K562 (cell line): ENCODE measurements around the gene LINS1. TPM values are rescaled to one million over a fixed set of nuclear protein-coding genes. Genes with fewer than 3 reads are reported as not detected.

ENCODE experiments used
- ATAC-seq: fragments of 200-7000 bp; cut with Tn5 transposase; 3 replicates; pipeline ENCODE4 v1.9.1; 2020; ENCODE audit warnings: moderate library complexity
- BruUV-seq: library from RNA; stranded (reverse); fragments of 400-500 nt; replicated peaks from 2 replicates; lab custom pipeline; 2021; lab: Mats Ljungman, UMichigan
- CTCF ChIA-PET: fragments of 300-600 bp; formaldehyde crosslinking; extraction: SDS; loops from one replicate; lab custom pipeline; 2021; ENCODE audit warnings: low intra/inter-chr PET ratio; lab: Yijun Ruan, JAX
- POLR2A ChIA-PET: fragments of 300-600, 350-650 bp; sonication (Branson Sonifier 250); formaldehyde crosslinking; extraction: SDS; loops from one replicate; lab custom pipeline; 2021; ENCODE audit warnings: antibody characterized with exemption, inconsistent platforms; lab: Yijun Ruan, JAX
- DNase-seq, 4 experiments: peaks; one replicate each; pipeline versions ENCODE4 v3.0.0 to v3.0.0-alpha.2; 2011 to 2018; ENCODE audit warnings: low spot score in 3 of 4, mixed read lengths in 3 of 4; ENCODE audit errors: extremely low read depth in 1 of 4
- FAIRE-seq: peaks from 2 replicates; lab custom pipeline; 2011; peaks lifted over from hg19 to GRCh38; lab: Jason Lieb, UNC
- H2AFZ ChIP-seq: 2 replicates; pipeline ENCODE4 v1.6.0; 2011; ENCODE audit warnings: low read depth, low read length, control low read depth, inconsistent platforms
- H3K27ac ChIP-seq: fragments of 200-600 bp; 3 replicates; pipeline ENCODE4 v1.8.0; 2011; ENCODE audit warnings: low read depth, mild to moderate bottlenecking, control low read depth, inconsistent platforms, low read length, moderate library complexity, mixed read lengths; ENCODE audit errors: extremely low read depth
- H3K27me3 ChIP-seq, 2 experiments: fragments of 300-600 bp in 1 of 2; 2 replicates in 1 of 2; 3 replicates in 1 of 2; pipeline versions ENCODE4 v1.6.0 to v1.8.0; 2011; ENCODE audit warnings: inconsistent platforms in 2 of 2, low read length in 2 of 2, mild to moderate bottlenecking in 1 of 2, mixed read lengths in 1 of 2, moderate library complexity in 1 of 2; ENCODE audit not compliant: control insufficient read depth in 2 of 2, insufficient read depth in 2 of 2
- H3K36me3 ChIP-seq: fragments of 300-600 bp; 3 replicates; pipeline ENCODE4 v1.8.0; 2011; ENCODE audit warnings: mild to moderate bottlenecking, low read length, inconsistent platforms; ENCODE audit not compliant: control insufficient read depth, insufficient read depth
- H3K4me1 ChIP-seq, 2 experiments: fragments of 200-600 bp in 1 of 2; replicated peaks in 1 of 2; 2 replicates in 1 of 2; 3 replicates in 1 of 2; pipeline versions ENCODE4 v1.5.1 to v1.8.0; 2011; ENCODE audit warnings: inconsistent platforms in 2 of 2, low read length in 2 of 2, mild to moderate bottlenecking in 1 of 2, mixed read lengths in 1 of 2, moderate library complexity in 1 of 2; ENCODE audit not compliant: control insufficient read depth in 2 of 2, insufficient read depth in 2 of 2
- H3K4me2 ChIP-seq: 2 replicates; pipeline ENCODE4 v1.6.1; 2011; ENCODE audit warnings: low read length, control low read depth, inconsistent platforms, mixed read lengths; ENCODE audit not compliant: insufficient read depth
- H3K4me3 ChIP-seq: fragments of 200-600 bp; sonication (generic), shearing (Covaris generic); 2 replicates; pipeline ENCODE4 v1.5.1; 2016; ENCODE audit warnings: control low read depth, inconsistent platforms
- H3K79me2 ChIP-seq: fragments of 200-600 bp; 3 replicates; pipeline ENCODE4 v1.8.0; 2011; ENCODE audit warnings: low read length, inconsistent platforms; ENCODE audit not compliant: control insufficient read depth, insufficient read depth
- H3K9ac ChIP-seq, 2 experiments: 2 replicates each; pipeline versions ENCODE4 v1.6.0 to v1.6.1; 2011; ENCODE audit warnings: low read depth in 2 of 2, low read length in 2 of 2, control low read depth in 1 of 2, inconsistent platforms in 1 of 2, mild to moderate bottlenecking in 1 of 2, mixed read lengths in 1 of 2; ENCODE audit not compliant: insufficient read depth in 1 of 2
- H3K9me1 ChIP-seq: one replicate; pipeline ENCODE4 v1.6.0; 2011; ENCODE audit warnings: inconsistent platforms, mild to moderate bottlenecking, low read length, moderate library complexity; ENCODE audit not compliant: control insufficient read depth, insufficient read depth
- H3K9me3 ChIP-seq: replicated peaks from 2 replicates; pipeline ENCODE4 v1.5.1; 2011; ENCODE audit warnings: low read depth, low read length, inconsistent platforms; ENCODE audit not compliant: control insufficient read depth, insufficient read depth
- H4K20me1 ChIP-seq: replicated peaks from 2 replicates; pipeline ENCODE4 v1.6.1; 2011; ENCODE audit warnings: low read length, inconsistent platforms, mixed read lengths; ENCODE audit not compliant: control insufficient read depth, insufficient read depth
- ETV1 ChIP-seq: fragments of 450-650 bp; conservative IDR thresholded peaks from 2 replicates; pipeline ENCODE4 v1.6.1; 2016; ENCODE audit warnings: missing genetic modification characterization, control low read depth, low read depth, missing compliant biosample characterization
- HES1 ChIP-seq: fragments of 450-650 bp; IDR thresholded peaks from 2 replicates; pipeline ENCODE4 v1.6.1; 2016; ENCODE audit warnings: low read depth, mild to moderate bottlenecking, moderate library complexity
- TFE3 ChIP-seq: fragments of 450-650 bp; formaldehyde crosslinking; IDR thresholded peaks from 2 replicates; pipeline ENCODE4 v1.4.0; 2020; ENCODE audit warnings: mild to moderate bottlenecking, mixed read lengths
- ZBTB11 ChIP-seq, 3 experiments: fragments of 200-800 bp in 1 of 3; fragments of 250-450 bp in 1 of 3; fragments of 450-650 bp in 1 of 3; sonication (Bioruptor Pico) in 1 of 3; sonication (Bioruptor generic) in 1 of 3; formaldehyde crosslinking in 1 of 3; IDR thresholded peaks; 2 replicates each; pipeline versions ENCODE4 v1.6.1 to v1.8.0; 2016 to 2022; ENCODE audit warnings: mild to moderate bottlenecking in 2 of 3, missing genetic modification characterization in 2 of 3, missing compliant biosample characterization in 1 of 3, moderate library complexity in 1 of 3
- WGBS: fragments of 100-300 bp; shearing (Covaris generic); methylation state at CpG from one replicate; pipeline ENCODE4 v1.1.6; 2016; ENCODE audit warnings: low coverage, mixed read lengths; ENCODE audit not compliant: insufficient coverage; ENCODE audit errors: missing lambda C conversion rate; 5-methylcytosine and 5-hydroxymethylcytosine counted together
- in situ Hi-C: fragments of 300-500 bp; cut with MboI; formaldehyde crosslinking; loops from 4 replicates; pipeline ENCODE4 v1.15.0; 2018; ENCODE audit warnings: inconsistent platforms, mixed read lengths
- intact Hi-C: fragments of 100-400 bp; cut with micrococcal nuclease; formaldehyde crosslinking; loops from 2 replicates; pipeline ENCODE4 v1.14.2; 2022
- polyA plus RNA-seq, 8 experiments: library from polyadenylated mRNA; depleted of rRNA in 4 of 8; stranded (reverse) in 5 of 8; unstranded in 3 of 8; fragments of >200 nt; fragmentation: Nextera tagmentation in 2 of 8; fragmentation: Illumina TruSeq in 1 of 8; extraction: Ambion mirVana in 2 of 8; extraction: Trizol in 1 of 8; gene quantifications; 2 replicates each; pipeline versions ENCODE4 v1.2.1 to v1.2.3, GENCODE V29; 2011 to 2014; ENCODE audit warnings: inconsistent platforms in 1 of 8, missing spikeins in 1 of 8
- total RNA-seq, 7 experiments: library from RNA; depleted of rRNA in 6 of 7; stranded (reverse); fragments of >200 nt in 6 of 7; fragmentation: Illumina TruSeq in 2 of 7; extraction: Trizol in 2 of 7; gene quantifications; 2 replicates each; pipeline versions ENCODE4 v1.2.1 to v1.2.3, GENCODE V29; 2011 to 2021; ENCODE audit warnings: low replicate concordance in 1 of 7
- TF ChIP-seq, protein P1 (sequence below): fragments of 450-650 bp; IDR thresholded peaks from 2 replicates; pipeline ENCODE4 v1.6.1; 2017; ENCODE audit warnings: antibody characterized with exemption, mild to moderate bottlenecking

Gene LINS1
- total and polyA plus RNA-seq, 9 of the 15 experiments (the other 6 are each of a cell fraction or from before 2014, with no cell fraction given), result 15.4 to 31.4 (median 24.6) TPM

GRCh38 chr15:100595964-100596363, 6.0 kb downstream of the LINS1 start:
- Histone ChIP-seq H3K27ac (peak overlapping the region; percentile 71), H2AFZ (peak overlapping the region; percentile 15; the same call in 1 of the 2 replicates), H3K4me3 (peak overlapping the region; percentile 22), H3K9me1 (no peaks in the 10 kb centered on the region), H3K36me3 (peaks cover 27% of the 10 kb centered on the region; the same call in 2 of the 3 replicates), H3K9me3 (no peaks in the 10 kb centered on the region), H3K4me2 (peak overlapping the region; percentile 70), H3K4me1 (peaks cover 8 to 41% of the 10 kb centered on the region in 2 experiments), H3K79me2 (peaks cover 100% of the 10 kb centered on the region), H3K9ac (peak overlapping the region; percentile 52 to 78; a peak in 3 of 4 replicates), H4K20me1 (no peaks in the 10 kb centered on the region), H3K27me3 (no peaks in the 10 kb centered on the region)
- intact Hi-C loops (no loop called here), in situ Hi-C loops (no loop called here)
- DNase-seq (peak; percentile 13 to 44 (median 19)), ATAC-seq (peak; percentile 44), FAIRE-seq (no peak)
- ChIA-PET CTCF (no interaction called here), POLR2A (interaction anchor here (0.7 to 1.1 kb wide), 4 partner anchors 8 to 1499 kb away, joined by 3 to 5 read pairs (median 3); no protein-coding TSS in a partner anchor)
- 27% methylated on average over 3 of the region's 3 CpGs for WGBS
- BruUV-seq, result no TSS peak
- TF ChIP-seq ZBTB11 (CRISPR knock-in tag; IDR thresholded peaks at IDR 0.05) (0 out of 6 replicates have a peak, but pooled peaks of 1 of the 3 experiments have one; percentile 33), ETV1 (tag) (no peak), HES1 (no peak), TFE3 (CRISPR knock-in tag) (peak; percentile 27; the same call in 1 of the 2 replicates)
- TF ChIP-seq, protein P1, sequence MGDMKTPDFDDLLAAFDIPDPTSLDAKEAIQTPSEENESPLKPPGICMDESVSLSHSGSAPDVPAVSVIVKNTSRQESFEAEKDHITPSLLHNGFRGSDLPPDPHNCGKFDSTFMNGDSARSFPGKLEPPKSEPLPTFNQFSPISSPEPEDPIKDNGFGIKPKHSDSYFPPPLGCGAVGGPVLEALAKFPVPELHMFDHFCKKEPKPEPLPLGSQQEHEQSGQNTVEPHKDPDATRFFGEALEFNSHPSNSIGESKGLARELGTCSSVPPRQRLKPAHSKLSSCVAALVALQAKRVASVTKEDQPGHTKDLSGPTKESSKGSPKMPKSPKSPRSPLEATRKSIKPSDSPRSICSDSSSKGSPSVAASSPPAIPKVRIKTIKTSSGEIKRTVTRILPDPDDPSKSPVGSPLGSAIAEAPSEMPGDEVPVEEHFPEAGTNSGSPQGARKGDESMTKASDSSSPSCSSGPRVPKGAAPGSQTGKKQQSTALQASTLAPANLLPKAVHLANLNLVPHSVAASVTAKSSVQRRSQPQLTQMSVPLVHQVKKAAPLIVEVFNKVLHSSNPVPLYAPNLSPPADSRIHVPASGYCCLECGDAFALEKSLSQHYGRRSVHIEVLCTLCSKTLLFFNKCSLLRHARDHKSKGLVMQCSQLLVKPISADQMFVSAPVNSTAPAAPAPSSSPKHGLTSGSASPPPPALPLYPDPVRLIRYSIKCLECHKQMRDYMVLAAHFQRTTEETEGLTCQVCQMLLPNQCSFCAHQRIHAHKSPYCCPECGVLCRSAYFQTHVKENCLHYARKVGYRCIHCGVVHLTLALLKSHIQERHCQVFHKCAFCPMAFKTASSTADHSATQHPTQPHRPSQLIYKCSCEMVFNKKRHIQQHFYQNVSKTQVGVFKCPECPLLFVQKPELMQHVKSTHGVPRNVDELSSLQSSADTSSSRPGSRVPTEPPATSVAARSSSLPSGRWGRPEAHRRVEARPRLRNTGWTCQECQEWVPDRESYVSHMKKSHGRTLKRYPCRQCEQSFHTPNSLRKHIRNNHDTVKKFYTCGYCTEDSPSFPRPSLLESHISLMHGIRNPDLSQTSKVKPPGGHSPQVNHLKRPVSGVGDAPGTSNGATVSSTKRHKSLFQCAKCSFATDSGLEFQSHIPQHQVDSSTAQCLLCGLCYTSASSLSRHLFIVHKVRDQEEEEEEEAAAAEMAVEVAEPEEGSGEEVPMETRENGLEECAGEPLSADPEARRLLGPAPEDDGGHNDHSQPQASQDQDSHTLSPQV, result 0 out of 2 replicates have a peak, but pooled peaks have one; percentile 23
